Hepatocyte (in vitro differentiated cells): ENCODE results near the gene MSH3. TPM values are rescaled to one million over a fixed set of nuclear protein-coding genes. Genes with fewer than 3 reads are reported as not detected.

Source experiments
- DNase-seq: peaks from one replicate; pipeline ENCODE4 v3.0.0-alpha.2; 2016; ENCODE audit warnings: low spot score
- H2AFZ ChIP-seq: fragments of 200-600 bp; sonication (generic); 2 replicates; pipeline ENCODE4 v1.6.0; 2016; ENCODE audit warnings: antibody characterized with exemption, mild to moderate bottlenecking
- H3K27ac ChIP-seq: fragments of 200-600 bp; sonication (generic); 2 replicates; pipeline ENCODE4 v1.5.1; 2016; ENCODE audit warnings: mild to moderate bottlenecking
- H3K27me3 ChIP-seq: fragments of 200-600 bp; sonication (generic); 2 replicates; pipeline ENCODE4 v1.6.1; 2016
- H3K36me3 ChIP-seq: fragments of 200-600 bp; sonication (generic); replicated peaks from 2 replicates; pipeline ENCODE4 v1.5.1; 2016; ENCODE audit warnings: low read depth; ENCODE audit not compliant: insufficient read depth
- H3K4me1 ChIP-seq: fragments of 200-600 bp; sonication (generic); 2 replicates; pipeline ENCODE4 v1.5.1; 2016; ENCODE audit warnings: mild to moderate bottlenecking, moderate library complexity; ENCODE audit not compliant: insufficient read depth
- H3K4me2 ChIP-seq: fragments of 200-600 bp; sonication (generic); 2 replicates; pipeline ENCODE4 v1.6.0; 2016
- H3K4me3 ChIP-seq: fragments of 200-600 bp; sonication (generic); 2 replicates; pipeline ENCODE4 v1.5.1; 2016; ENCODE audit warnings: mild to moderate bottlenecking
- H3K79me2 ChIP-seq: fragments of 200-600 bp; sonication (generic); 2 replicates; pipeline ENCODE4 v1.6.0; 2017; ENCODE audit warnings: mild to moderate bottlenecking
- H3K9me2 ChIP-seq: fragments of 200-600 bp; sonication (generic); replicated peaks from 2 replicates; pipeline ENCODE4 v1.6.0; 2017; ENCODE audit warnings: mild to moderate bottlenecking; ENCODE audit not compliant: insufficient read depth
- H3K9me3 ChIP-seq: fragments of 200-600 bp; sonication (generic); 2 replicates; pipeline ENCODE4 v1.5.1; 2016; ENCODE audit warnings: low read depth, mild to moderate bottlenecking
- H4K20me1 ChIP-seq: fragments of 200-600 bp; sonication (generic); 2 replicates; pipeline ENCODE4 v1.6.0; 2016; ENCODE audit warnings: mild to moderate bottlenecking; ENCODE audit not compliant: insufficient read depth, poor library complexity, severe bottlenecking
- CTCF ChIP-seq: fragments of 200-600 bp; sonication (generic); IDR thresholded peaks from 2 replicates; pipeline ENCODE4 v1.5.1; 2016; ENCODE audit warnings: antibody characterized with exemption, mild to moderate bottlenecking; ENCODE audit not compliant: poor library complexity
- EZH2 ChIP-seq: fragments of 200-600 bp; sonication (generic); IDR thresholded peaks from 2 replicates; pipeline ENCODE4 v1.6.1; 2016; ENCODE audit warnings: antibody characterized with exemption, mild to moderate bottlenecking, borderline replicate concordance
- EZH2phosphoT487 ChIP-seq: fragments of 200-600 bp; sonication (generic); IDR thresholded peaks from one replicate; pipeline ENCODE4 v1.6.1; 2018; ENCODE audit warnings: antibody characterized with exemption, mild to moderate bottlenecking, low read depth, moderate library complexity; ENCODE audit not compliant: unreplicated experiment, severe bottlenecking
- WGBS: methylation state at CpG from one replicate; pipeline ENCODE4 v1.1.6; 2016; ENCODE audit warnings: low lambda C conversion rate; ENCODE audit errors: missing lambda C conversion rate; 5-methylcytosine and 5-hydroxymethylcytosine counted together
- polyA plus RNA-seq: library from polyadenylated mRNA; unstranded; fragments of >200 nt; fragmentation: Nextera tagmentation; extraction: Ambion mirVana; gene quantifications from 2 replicates; pipeline ENCODE4 v1.2.1, GENCODE V29; 2016
- total RNA-seq: library from RNA; depleted of rRNA; stranded (reverse); fragments of >200 nt; gene quantifications from 2 replicates; pipeline ENCODE4 v1.2.3, GENCODE V29; 2014

MSH3 gene
- total and polyA plus RNA-seq, 2 experiments from 2014 or later: 8.1 to 13.2 TPM

- H3K36me3 ChIP-seq: no peaks in the 10 kb centered on the region
These were observed 262.2 kb downstream of the MSH3 start for GRCh38 chr5:80916676-80917075.

GRCh38 chr5:80917631-80918030 lies 263.2 kb downstream of the MSH3 start:
- H3K4me2 ChIP-seq: no peak overlapping the region
- TF ChIP-seq CTCF: no peak
- no peak for TF ChIP-seq EZH2
- TF ChIP-seq EZH2phosphoT487: no peak
- H3K36me3 ChIP-seq: no peaks in the 10 kb centered on the region
- WGBS: 43% methylated on average over 3 of the region's 3 CpGs
- no peaks in the 10 kb centered on the region for H3K27me3 ChIP-seq
- H3K27ac ChIP-seq: peak overlapping the region; percentile 0
- no peaks in the 10 kb centered on the region for H3K9me3 ChIP-seq
- H4K20me1 ChIP-seq: no peaks in the 10 kb centered on the region
- H3K9me2 ChIP-seq: no peaks in the 10 kb centered on the region
- H3K4me3 ChIP-seq: no peak overlapping the region
- H3K4me1 ChIP-seq: peaks cover 10% of the 10 kb centered on the region
- H2AFZ ChIP-seq: no peak overlapping the region
- DNase-seq: no peak
- no peaks in the 10 kb centered on the region for H3K79me2 ChIP-seq

More at GRCh38 chr5:80916676-80917075, 262.2 kb downstream of the MSH3 start:
- Histone ChIP-seq H3K27me3 (no peaks in the 10 kb centered on the region), H3K4me1 (peaks cover 10% of the 10 kb centered on the region), H3K79me2 (no peaks in the 10 kb centered on the region), H3K4me3 (no peak overlapping the region), H3K4me2 (no peak overlapping the region), H3K27ac (peak overlapping the region; percentile 0), H3K9me3 (no peaks in the 10 kb centered on the region), H4K20me1 (no peaks in the 10 kb centered on the region), H3K9me2 (no peaks in the 10 kb centered on the region), H2AFZ (no peak overlapping the region)
- DNase-seq: no peak
- 74% methylated on average over 4 of the region's 4 CpGs for WGBS
- TF ChIP-seq EZH2phosphoT487 (no peak), CTCF (no peak), EZH2 (no peak)

- no peak overlapping the region for H3K27ac ChIP-seq
- H3K4me1 ChIP-seq: peaks cover 10% of the 10 kb centered on the region
- no peaks in the 10 kb centered on the region for H3K9me3 ChIP-seq
- H2AFZ ChIP-seq: no peak overlapping the region
- 89% methylated on average over 6 of the region's 6 CpGs for WGBS
- H3K27me3 ChIP-seq: no peaks in the 10 kb centered on the region
- no peaks in the 10 kb centered on the region for H3K79me2 ChIP-seq
- no peak for TF ChIP-seq CTCF
- no peak for TF ChIP-seq EZH2
- TF ChIP-seq EZH2phosphoT487: no peak
- H3K36me3 ChIP-seq: no peaks in the 10 kb centered on the region
- H4K20me1 ChIP-seq: no peaks in the 10 kb centered on the region
- no peak for DNase-seq
- H3K4me2 ChIP-seq: no peak overlapping the region
- no peaks in the 10 kb centered on the region for H3K9me2 ChIP-seq
- H3K4me3 ChIP-seq: no peak overlapping the region
These were observed 265.3 kb downstream of the MSH3 start for GRCh38 chr5:80919678-80920196.

- TF ChIP-seq EZH2 (no peak), EZH2phosphoT487 (no peak), CTCF (no peak)
- Histone ChIP-seq H4K20me1 (no peaks in the 10 kb centered on the region), H3K9me2 (no peaks in the 10 kb centered on the region), H3K36me3 (no peaks in the 10 kb centered on the region), H3K79me2 (no peaks in the 10 kb centered on the region), H3K9me3 (no peaks in the 10 kb centered on the region), H2AFZ (no peak overlapping the region), H3K4me1 (peaks cover 10% of the 10 kb centered on the region), H3K4me2 (no peak overlapping the region), H3K27me3 (no peaks in the 10 kb centered on the region), H3K27ac (no peak overlapping the region), H3K4me3 (no peak overlapping the region)
- DNase-seq: no peak
These were observed 265.9 kb downstream of the MSH3 start for GRCh38 chr5:80920333-80920732.
